DMS153 treated with DMSO at 0.1 percent for 48 hours (cell line): ENCODE measurements around the gene FCSK.
"Not testable (repeated sequence)": the region's sequence is repeated elsewhere in the genome, so short reads cannot be mapped to it uniquely, and the experiment has no call there.

Experiments
- DNase-seq: peaks from one replicate; lab custom pipeline; 2025; ENCODE audit not compliant: unreplicated experiment; lab: John Stamatoyannopoulos, UW

FCSK gene

GRCh38 chr16:70522216-70523075, 68.1 kb downstream of the FCSK start:
- DNase-seq = no peak

GRCh38 chr16:70523076-70523742, 68.8 kb downstream of the FCSK start, which contains the start of gene COG4:
Gene COG4, minus strand, starts transcription at chr16:70523554. Its CDS starts 11 bp downstream, at chr16:70523543.
- peak; percentile 98 for DNase-seq

GRCh38 chr16:70523743-70524398, 69.5 kb downstream of the FCSK start, which contains the start of gene SF3B3:
Gene SF3B3, plus strand, starts transcription at chr16:70523816. Its CDS starts 2,841 bp downstream, at chr16:70526657.
- peak; percentile 98 for DNase-seq

- DNase-seq = not testable (repeated sequence)
Observed at GRCh38 chr16:70524399-70524825, 70.0 kb downstream of the FCSK start.

- no peak for DNase-seq
Observed at GRCh38 chr16:70526403-70526802, 72.0 kb downstream of the FCSK start.

- DNase-seq = no peak
Observed at GRCh38 chr16:70527315-70527996, 73.1 kb downstream of the FCSK start.

- DNase-seq = no peak
Observed at GRCh38 chr16:70529051-70529777, 74.8 kb downstream of the FCSK start.
